Liver (tissue), 3 donors: ENCODE measurements around the gene TFB2M.

ENCODE experiments used
- ATF3 ChIP-seq: IDR thresholded peaks from 2 replicates; pipeline ENCODE4 v1.6.1; 2016; ENCODE audit warnings: antibody characterized with exemption
- CTCF ChIP-seq: fragments of 150-350 bp; IDR thresholded peaks from 2 replicates; pipeline ENCODE4 v1.5.1; 2017; ENCODE audit warnings: improper control_type of control experiment, low read depth, low read length; ENCODE audit not compliant: missing input control
- FOXA1 ChIP-seq: IDR thresholded peaks from 2 replicates; pipeline ENCODE4 v1.6.1; 2016; ENCODE audit warnings: antibody characterized with exemption
- GABPA ChIP-seq, 2 donors: IDR thresholded peaks in 1 of 2; conservative IDR thresholded peaks in 1 of 2; 2 replicates each; pipeline ENCODE4 v1.6.1; 2016; ENCODE audit warnings: antibody characterized with exemption in 2 of 2, mild to moderate bottlenecking in 1 of 2, moderate library complexity in 1 of 2
- HNF4A ChIP-seq, 2 donors: conservative IDR thresholded peaks; 2 replicates each; pipeline ENCODE4 v1.6.1; 2016; ENCODE audit warnings: antibody characterized with exemption in 2 of 2, mild to moderate bottlenecking in 2 of 2
- MAX ChIP-seq: IDR thresholded peaks from 2 replicates; pipeline ENCODE4 v1.6.1; 2016; ENCODE audit warnings: antibody characterized with exemption
- NR2F2 ChIP-seq: IDR thresholded peaks from 2 replicates; pipeline ENCODE4 v1.6.1; 2016; ENCODE audit warnings: antibody characterized with exemption
- RAD21 ChIP-seq, 2 donors: IDR thresholded peaks; 2 replicates each; pipeline ENCODE4 v1.6.1; 2016; ENCODE audit warnings: antibody characterized with exemption in 2 of 2, mild to moderate bottlenecking in 2 of 2
- REST ChIP-seq: IDR thresholded peaks from 2 replicates; pipeline ENCODE4 v1.6.1; 2016; ENCODE audit warnings: antibody characterized with exemption, mild to moderate bottlenecking
- RXRA ChIP-seq, 2 donors: IDR thresholded peaks; 2 replicates each; pipeline ENCODE4 v1.6.1; 2017 to 2018; ENCODE audit warnings: antibody characterized with exemption in 2 of 2, mild to moderate bottlenecking in 1 of 2
- SP1 ChIP-seq: IDR thresholded peaks from 2 replicates; pipeline ENCODE4 v1.6.1; 2018; ENCODE audit warnings: antibody characterized with exemption, mild to moderate bottlenecking
- YY1 ChIP-seq: IDR thresholded peaks from 2 replicates; pipeline ENCODE4 v1.6.1; 2016; ENCODE audit warnings: antibody characterized with exemption, mild to moderate bottlenecking
- donor health status: healthy.
- donor health status: healthy.

- no peak for TF ChIP-seq FOXA1
- no peak for TF ChIP-seq CTCF
- no peak for TF ChIP-seq MAX
- TF ChIP-seq REST: no peak
- no peak for TF ChIP-seq ATF3
- TF ChIP-seq SP1: no peak
- TF ChIP-seq RAD21 (IDR thresholded peaks at IDR 0.05): no peak
- no peak for TF ChIP-seq GABPA (IDR thresholded peaks at IDR 0.05 in 1 of 2, conservative IDR thresholded peaks at IDR 0.05 in 1 of 2)
- TF ChIP-seq YY1: no peak
- TF ChIP-seq HNF4A (conservative IDR thresholded peaks at IDR 0.05): no peak
- no peak for TF ChIP-seq RXRA (IDR thresholded peaks at IDR 0.05)
- no peak for TF ChIP-seq NR2F2
Measured at GRCh38 chr1:246513619-246514343, 52.3 kb downstream of the TFB2M start.
